HepG2 (cell line): ENCODE results near the gene KRT79. TPM values are rescaled to one million over a fixed set of nuclear protein-coding genes. Genes with fewer than 3 reads are reported as not detected.

ENCODE experiments used
- ATAC-seq: fragments of 200-7000 bp; cut with Tn5 transposase; 3 replicates; pipeline ENCODE4 v1.9.1; 2020; ENCODE audit warnings: mild to moderate bottlenecking, moderate library complexity
- BruUV-seq: library from RNA; stranded (reverse); fragments of 400-500 nt; replicated peaks from 2 replicates; lab custom pipeline; 2021; lab: Mats Ljungman, UMichigan
- CTCF ChIA-PET: fragments of 300-600 bp; formaldehyde crosslinking; extraction: SDS; loops from one replicate; lab custom pipeline; 2021; ENCODE audit warnings: low total read pairs, inconsistent platforms, low intra/inter-chr PET ratio; lab: Yijun Ruan, JAX
- POLR2A ChIA-PET: fragments of 350-600 bp; sonication (Branson Sonifier 250); formaldehyde crosslinking; loops from one replicate; lab custom pipeline; 2020; ENCODE audit warnings: antibody characterized with exemption, inconsistent platforms; lab: Yijun Ruan, JAX
- DNase-seq: peaks from one replicate; pipeline ENCODE4 v3.0.0-alpha.2; 2015; ENCODE audit warnings: low spot score
- FAIRE-seq: peaks from 3 replicates; lab custom pipeline; 2011; peaks lifted over from hg19 to GRCh38; lab: Jason Lieb, UNC
- H2AFZ ChIP-seq: one replicate; pipeline ENCODE4 v1.6.1; 2011; ENCODE audit warnings: low read length, inconsistent platforms
- H3K27ac ChIP-seq: fragments of 300-600 bp; 3 replicates; pipeline ENCODE4 v1.8.0; 2011; ENCODE audit warnings: mixed run types, mild to moderate bottlenecking, mixed read lengths, low read length, inconsistent platforms; ENCODE audit not compliant: insufficient read depth; ENCODE audit errors: extremely low read length
- H3K27me3 ChIP-seq, 2 experiments: fragments of 200-600 bp in 1 of 2; 2 replicates in 1 of 2; 3 replicates in 1 of 2; pipeline versions ENCODE4 v1.6.0 to v1.8.0; 2011; ENCODE audit warnings: low read length in 2 of 2, mild to moderate bottlenecking in 2 of 2, moderate library complexity in 2 of 2, inconsistent platforms in 1 of 2; ENCODE audit not compliant: insufficient read depth in 2 of 2, control insufficient read depth in 1 of 2
- H3K36me3 ChIP-seq, 2 experiments: fragments of 200-600 bp in 1 of 2; replicated peaks in 1 of 2; 2 replicates in 1 of 2; 3 replicates in 1 of 2; pipeline versions ENCODE4 v1.5.1 to v1.8.0; 2011; ENCODE audit warnings: low read length in 2 of 2, inconsistent platforms in 1 of 2; ENCODE audit not compliant: insufficient read depth in 2 of 2, control insufficient read depth in 1 of 2
- H3K4me1 ChIP-seq: 2 replicates; pipeline ENCODE4 v1.5.1; 2012; ENCODE audit warnings: low read length, inconsistent platforms; ENCODE audit not compliant: insufficient read depth
- H3K4me2 ChIP-seq: 2 replicates; pipeline ENCODE4 v1.6.0; 2011; ENCODE audit warnings: low read depth, low read length, inconsistent platforms
- H3K4me3 ChIP-seq, 3 experiments: fragments of 200-600 bp in 1 of 3; sonication (generic), shearing (Covaris generic) in 1 of 3; replicated peaks in 1 of 3; 2 replicates each; pipeline ENCODE4 v1.5.1; 2011 to 2016; ENCODE audit warnings: low read length in 3 of 3, inconsistent platforms in 2 of 3, low read depth in 2 of 3, mild to moderate bottlenecking in 2 of 3, control low read depth in 1 of 3, mixed read lengths in 1 of 3; ENCODE audit not compliant: insufficient read depth in 1 of 3
- H3K79me2 ChIP-seq: one replicate; pipeline ENCODE4 v1.6.1; 2011; ENCODE audit warnings: low read length, inconsistent platforms; ENCODE audit not compliant: insufficient read depth
- H3K9ac ChIP-seq: 2 replicates; pipeline ENCODE4 v1.6.0; 2011; ENCODE audit warnings: mild to moderate bottlenecking, low read depth, low read length, inconsistent platforms; ENCODE audit not compliant: insufficient read depth
- H3K9me3 ChIP-seq: 2 replicates; pipeline ENCODE4 v1.5.1; 2012; ENCODE audit warnings: mild to moderate bottlenecking, low read length
- H4K20me1 ChIP-seq: 2 replicates; pipeline ENCODE4 v1.6.0; 2011; ENCODE audit warnings: inconsistent platforms, mild to moderate bottlenecking, low read length, moderate library complexity; ENCODE audit not compliant: insufficient read depth
- ARID2 ChIP-seq: sonication (generic); formaldehyde crosslinking; IDR thresholded peaks from 2 replicates; pipeline ENCODE4 v1.8.1; 2022; ENCODE audit warnings: mild to moderate bottlenecking, missing genetic modification reagents, borderline replicate concordance
- CEBPB ChIP-seq: IDR thresholded peaks from 2 replicates; pipeline ENCODE4 v1.6.1; 2011; ENCODE audit warnings: low read depth, low read length, improper control_type of control experiment, borderline replicate concordance
- RFXANK ChIP-seq: IDR thresholded peaks from 2 replicates; pipeline ENCODE4 v1.6.1; 2016
- ZBTB14 ChIP-seq: sonication (generic); formaldehyde crosslinking; IDR thresholded peaks from 2 replicates; pipeline ENCODE4 v1.4.0; 2020; ENCODE audit warnings: missing genetic modification reagents
- ZNF230 ChIP-seq: sonication (generic); formaldehyde crosslinking; IDR thresholded peaks from 2 replicates; pipeline ENCODE4 v1.4.0; 2020; ENCODE audit warnings: mild to moderate bottlenecking, missing genetic modification reagents
- ZNF557 ChIP-seq: sonication (generic); formaldehyde crosslinking; IDR thresholded peaks from 2 replicates; pipeline ENCODE4 v1.4.0; 2020; ENCODE audit warnings: missing genetic modification reagents
- ZNF75D ChIP-seq: sonication (generic); formaldehyde crosslinking; IDR thresholded peaks from 2 replicates; pipeline ENCODE4 v1.8.1; 2023; ENCODE audit warnings: missing genetic modification reagents, mild to moderate bottlenecking, borderline replicate concordance
- WGBS: methylation state at CpG from one replicate; pipeline ENCODE4 v1.1.6; 2017; ENCODE audit warnings: low lambda C conversion rate; 5-methylcytosine and 5-hydroxymethylcytosine counted together
- in situ Hi-C: cut with HindIII; loops from 2 replicates; pipeline ENCODE4 v1.10.0; 2017; ENCODE audit warnings: low pct_unique_long_range_greater_than_20kb; ENCODE audit not compliant: extremely low pct_ligation_motif_present
- intact Hi-C: fragments of 100-400 bp; cut with micrococcal nuclease; formaldehyde crosslinking; loops from one replicate; pipeline ENCODE4 v1.10.0; 2022; ENCODE audit not compliant: unreplicated experiment
- polyA plus RNA-seq, 8 experiments: library from polyadenylated mRNA; depleted of rRNA in 3 of 8; stranded (reverse) in 7 of 8; unstranded in 1 of 8; fragments of >200 nt; fragmentation: Illumina TruSeq in 4 of 8; extraction: Trizol in 4 of 8; gene quantifications; 2 replicates each; pipeline versions ENCODE4 v1.2.1 to v1.2.3, GENCODE V29; 2011 to 2016; ENCODE audit warnings: low read depth in 4 of 8, missing spikeins in 1 of 8, mixed read lengths in 1 of 8; ENCODE audit not compliant: insufficient read depth in 1 of 8
- total RNA-seq, 5 experiments: library from RNA; depleted of rRNA; stranded (reverse); fragments of >200 nt; fragmentation: Illumina TruSeq; extraction: Trizol; gene quantifications; 2 replicates each; pipeline ENCODE4 v1.2.3, GENCODE V29; 2016; ENCODE audit warnings: low read depth in 1 of 5

KRT79 gene
- total and polyA plus RNA-seq, 2 of the 13 experiments (the other 11 are each of a cell fraction or from before 2014, with no cell fraction given), result 0.09 TPM; not detected in 1

DNA sequence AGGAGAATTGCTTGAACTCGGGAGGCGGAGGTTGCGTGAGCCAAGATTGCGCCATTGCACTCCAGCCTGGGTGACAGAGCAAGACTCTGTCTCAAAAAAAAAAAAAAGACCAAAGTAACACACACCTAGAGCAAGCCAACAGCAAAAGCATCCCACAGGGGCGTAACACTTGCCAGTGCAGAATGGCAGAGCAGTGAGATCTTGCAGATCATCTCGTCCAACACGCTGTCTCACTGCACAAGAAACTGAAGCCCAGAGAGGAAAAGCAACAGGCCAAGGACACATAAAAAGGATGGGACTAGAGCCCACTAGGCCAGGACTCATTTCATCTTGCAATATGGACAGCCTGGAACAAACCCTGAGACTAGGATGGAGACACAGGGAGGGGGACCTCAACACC, 27.4 kb upstream of the KRT79 start (continued):
- TF ChIP-seq RFXANK (CRISPR knock-in tag) (no peak), ZNF230 (no peak)

DNA sequence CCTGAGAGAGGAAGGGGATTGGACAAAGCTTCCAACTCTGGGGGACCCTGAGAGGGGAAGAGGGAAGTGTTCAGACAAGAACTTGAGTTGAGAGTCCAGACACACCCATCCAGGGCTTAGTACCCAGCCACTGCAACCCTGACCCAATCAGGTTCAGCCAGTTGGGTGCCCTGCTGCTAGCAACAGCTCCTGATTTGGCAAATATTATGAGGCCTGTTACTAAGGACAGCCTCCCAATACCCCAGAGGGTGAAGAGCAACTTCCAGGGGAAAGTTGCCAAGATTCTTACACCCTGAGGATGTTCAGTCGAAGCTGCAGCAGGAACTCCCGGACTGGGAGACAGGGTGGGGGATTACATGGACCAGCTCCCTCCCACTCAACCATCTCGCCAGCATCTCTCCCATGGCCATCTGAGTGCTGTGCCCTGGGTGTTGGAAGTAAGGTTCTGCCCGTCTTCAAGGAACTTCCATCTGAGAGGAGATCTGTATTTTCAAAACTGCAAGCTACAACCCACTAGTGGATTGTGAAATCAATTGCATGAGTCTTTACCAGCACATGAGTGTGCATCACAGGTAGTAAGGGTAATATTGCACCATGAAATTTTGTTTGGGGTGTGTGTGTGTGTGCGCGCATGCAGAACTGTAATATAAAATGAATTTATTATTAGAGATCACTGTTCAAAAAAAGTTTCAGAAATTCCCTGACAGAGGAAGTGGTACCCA, 26.2 kb upstream of the KRT79 start:
- Histone ChIP-seq H3K36me3 (no peaks in the 10 kb centered on the region), H2AFZ (no peak overlapping the region), H3K27ac (no peak overlapping the region), H3K9me3 (no peaks in the 10 kb centered on the region), H3K9ac (no peak overlapping the region), H3K27me3 (no peaks in the 10 kb centered on the region), H3K79me2 (no peaks in the 10 kb centered on the region), H3K4me1 (no peaks in the 10 kb centered on the region), H3K4me3 (no peak overlapping the region), H3K4me2 (no peak overlapping the region), H4K20me1 (no peaks in the 10 kb centered on the region)
- CTCF ChIA-PET, result no interaction called here
- no TSS peak for BruUV-seq
- POLR2A ChIA-PET, result no interaction called here
- FAIRE-seq (no peak), DNase-seq (no peak), ATAC-seq (no peak; the same call in 2 of the 3 replicates)
- in situ Hi-C loops (loop anchor here (10.0 kb wide), 1 partner anchor 145 kb away; no protein-coding TSS in a partner anchor), intact Hi-C loops (no loop called here)
- TF ChIP-seq ZNF557, result no peak
- TF ChIP-seq CEBPB, result 0 out of 2 replicates have a peak, but pooled peaks have one; percentile 13
- TF ChIP-seq ZNF75D (CRISPR knock-in tag), result no peak
- TF ChIP-seq ARID2 (CRISPR knock-in tag), result no peak
- TF ChIP-seq ZBTB14 (CRISPR knock-in tag), result no peak
- 47% methylated on average over 4 of the region's 6 CpGs for WGBS
